Retinal pigment epithelial cell (primary cell): ENCODE data around the gene ATXN2.

ENCODE experiments used
- DNase-seq: peaks from one replicate; pipeline ENCODE4 v3.0.0-alpha.2; 2010; ENCODE audit warnings: low read depth
- H3K4me3 ChIP-seq: 2 replicates; pipeline ENCODE4 v1.5.1; 2011; ENCODE audit warnings: mild to moderate bottlenecking, low read length, control low read depth, moderate library complexity
- TF ChIP-seq, protein P1 (sequence below): conservative IDR thresholded peaks from 2 replicates; pipeline ENCODE4 v1.5.1; 2011; ENCODE audit warnings: low read depth, low read length, control low read depth, inconsistent platforms

The ATXN2 gene

GRCh38 chr12:111428728-111429175 lies 170.4 kb downstream of the ATXN2 start:
- no peak for DNase-seq
- TF ChIP-seq, protein P1, sequence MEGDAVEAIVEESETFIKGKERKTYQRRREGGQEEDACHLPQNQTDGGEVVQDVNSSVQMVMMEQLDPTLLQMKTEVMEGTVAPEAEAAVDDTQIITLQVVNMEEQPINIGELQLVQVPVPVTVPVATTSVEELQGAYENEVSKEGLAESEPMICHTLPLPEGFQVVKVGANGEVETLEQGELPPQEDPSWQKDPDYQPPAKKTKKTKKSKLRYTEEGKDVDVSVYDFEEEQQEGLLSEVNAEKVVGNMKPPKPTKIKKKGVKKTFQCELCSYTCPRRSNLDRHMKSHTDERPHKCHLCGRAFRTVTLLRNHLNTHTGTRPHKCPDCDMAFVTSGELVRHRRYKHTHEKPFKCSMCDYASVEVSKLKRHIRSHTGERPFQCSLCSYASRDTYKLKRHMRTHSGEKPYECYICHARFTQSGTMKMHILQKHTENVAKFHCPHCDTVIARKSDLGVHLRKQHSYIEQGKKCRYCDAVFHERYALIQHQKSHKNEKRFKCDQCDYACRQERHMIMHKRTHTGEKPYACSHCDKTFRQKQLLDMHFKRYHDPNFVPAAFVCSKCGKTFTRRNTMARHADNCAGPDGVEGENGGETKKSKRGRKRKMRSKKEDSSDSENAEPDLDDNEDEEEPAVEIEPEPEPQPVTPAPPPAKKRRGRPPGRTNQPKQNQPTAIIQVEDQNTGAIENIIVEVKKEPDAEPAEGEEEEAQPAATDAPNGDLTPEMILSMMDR: no peak
- H3K4me3 ChIP-seq: no peak overlapping the region

DNA sequence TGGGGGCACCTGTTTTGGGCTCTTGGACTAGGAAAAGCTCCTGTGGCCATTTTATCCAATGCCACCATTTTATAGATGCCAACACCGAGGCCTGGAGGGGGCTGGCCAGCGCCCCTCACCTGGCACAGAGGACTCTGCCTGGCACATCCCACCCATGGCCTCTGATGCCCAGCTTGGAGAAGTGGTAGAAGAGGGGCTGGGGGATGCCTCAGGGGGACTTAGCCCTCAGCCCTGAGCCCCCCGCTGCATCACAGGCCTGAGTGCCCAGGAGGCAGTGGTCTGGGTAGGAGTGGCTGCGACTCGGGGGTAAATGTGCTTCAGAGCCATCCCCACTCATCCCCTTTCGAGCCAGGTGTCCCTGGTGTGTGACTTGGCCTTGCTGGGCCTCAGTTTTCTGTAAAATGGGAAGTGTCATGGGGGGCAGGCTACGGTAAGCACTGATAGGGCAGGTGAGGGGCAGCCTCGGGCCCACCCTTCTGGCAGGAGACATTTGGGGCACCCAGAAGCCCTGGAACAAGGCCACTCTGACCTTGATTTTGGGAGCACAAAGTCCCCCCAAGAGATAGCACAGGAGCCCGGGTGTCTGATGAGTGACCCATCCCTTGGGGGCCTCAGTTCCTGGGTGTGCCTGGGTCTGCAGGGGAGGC lies 170.9 kb downstream of the ATXN2 start:
- DNase-seq: no peak
- TF ChIP-seq, protein P1: no peak
- no peak overlapping the region for H3K4me3 ChIP-seq

- no peak overlapping the region for H3K4me3 ChIP-seq
- DNase-seq: no peak
- TF ChIP-seq, protein P1: no peak
Measured at GRCh38 chr12:111427417-111428074, 171.6 kb downstream of the ATXN2 start.

- H3K4me3 ChIP-seq: no peak overlapping the region
Measured at GRCh38 chr12:111426344-111427185, 172.6 kb downstream of the ATXN2 start.

GRCh38 chr12:111425655-111426054 lies 173.5 kb downstream of the ATXN2 start:
- no peak for DNase-seq
- TF ChIP-seq, protein P1: no peak
- H3K4me3 ChIP-seq: no peak overlapping the region

More at GRCh38 chr12:111426344-111427185, 172.6 kb downstream of the ATXN2 start:
- no peak for DNase-seq
- TF ChIP-seq, protein P1: no peak

DNA sequence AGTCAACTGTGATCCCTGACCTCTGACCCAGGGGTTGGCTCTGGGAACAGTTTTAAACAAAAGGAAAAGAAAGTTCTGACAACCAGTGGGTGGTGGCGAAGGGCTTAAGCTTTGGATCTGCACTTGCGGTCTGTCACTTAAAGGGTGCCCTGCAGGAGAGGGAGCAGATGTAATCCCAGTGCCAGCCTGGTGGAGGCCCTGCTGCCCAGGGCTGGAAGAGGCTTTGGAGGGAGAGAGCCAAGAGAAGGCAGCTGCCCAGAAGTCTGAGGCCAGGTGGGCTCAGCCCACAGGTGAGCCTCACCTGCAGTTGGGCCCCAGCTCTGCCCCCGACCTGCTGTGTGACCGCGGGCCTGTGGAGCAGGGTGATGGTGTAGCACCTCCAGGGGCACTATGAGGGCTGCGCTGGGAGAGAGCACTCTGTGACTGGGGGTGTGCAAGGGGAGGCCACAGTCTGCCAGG lies 174.3 kb downstream of the ATXN2 start:
- H3K4me3 ChIP-seq: no peak overlapping the region
- DNase-seq: no peak
- TF ChIP-seq, protein P1: peak; percentile 35
